Trophoblast cell (in vitro differentiated cells and primary cell): ENCODE measurements around the gene PCDHGB7.
"Not testable (repeated sequence)": the region's sequence is repeated elsewhere in the genome, so short reads cannot be mapped to it uniquely, and the experiment has no call there.

ENCODE experiments used
- DNase-seq, 2 donors: peaks; one replicate each; pipeline ENCODE4 v3.0.0-alpha.2; 2016
- H2AFZ ChIP-seq: 2 replicates; pipeline ENCODE4 v1.6.1; 2013; ENCODE audit warnings: low read length, moderate library complexity, mild to moderate bottlenecking; ENCODE audit not compliant: insufficient read depth, poor library complexity
- H2AK5ac ChIP-seq: 2 replicates; pipeline ENCODE4 v1.6.1; 2013; ENCODE audit warnings: mild to moderate bottlenecking, low read length
- H2BK120ac ChIP-seq: 2 replicates; pipeline ENCODE4 v1.6.1; 2013; ENCODE audit warnings: low read length, mild to moderate bottlenecking, moderate library complexity; ENCODE audit not compliant: insufficient read depth, poor library complexity
- H2BK12ac ChIP-seq: 2 replicates; pipeline ENCODE4 v1.6.1; 2013; ENCODE audit warnings: mild to moderate bottlenecking, low read length, moderate library complexity
- H2BK5ac ChIP-seq: 2 replicates; pipeline ENCODE4 v1.6.1; 2013; ENCODE audit warnings: low read length, low read depth, moderate library complexity, mild to moderate bottlenecking; ENCODE audit not compliant: poor library complexity
- H3K14ac ChIP-seq: 2 replicates; pipeline ENCODE4 v1.6.1; 2013; ENCODE audit warnings: mild to moderate bottlenecking, low read length
- H3K18ac ChIP-seq: 2 replicates; pipeline ENCODE4 v1.6.1; 2013; ENCODE audit warnings: mild to moderate bottlenecking, low read length
- H3K23ac ChIP-seq: 2 replicates; pipeline ENCODE4 v1.6.1; 2013; ENCODE audit warnings: low read length
- H3K27ac ChIP-seq: 2 replicates; pipeline ENCODE4 v1.5.1; 2013; ENCODE audit warnings: low read depth, mild to moderate bottlenecking, inconsistent platforms, low read length, moderate library complexity
- H3K27me3 ChIP-seq: 2 replicates; pipeline ENCODE4 v1.6.1; 2013; ENCODE audit warnings: inconsistent platforms, mild to moderate bottlenecking, low read length, moderate library complexity; ENCODE audit not compliant: insufficient read depth
- H3K36me3 ChIP-seq, 2 experiments: 1 replicate in 1 of 2; 2 replicates in 1 of 2; pipeline ENCODE4 v1.6.1; 2013; ENCODE audit warnings: low read length in 2 of 2, mild to moderate bottlenecking in 2 of 2, moderate library complexity in 1 of 2; ENCODE audit not compliant: insufficient read depth in 2 of 2, control insufficient read depth in 1 of 2
- H3K4ac ChIP-seq: 2 replicates; pipeline ENCODE4 v1.6.1; 2013; ENCODE audit warnings: low read depth, mild to moderate bottlenecking, low read length, moderate library complexity
- H3K4me1 ChIP-seq, 2 experiments: 1 replicate in 1 of 2; 2 replicates in 1 of 2; pipeline ENCODE4 v1.6.1; 2013; ENCODE audit warnings: low read length in 2 of 2, mild to moderate bottlenecking in 2 of 2, moderate library complexity in 1 of 2; ENCODE audit not compliant: insufficient read depth in 2 of 2, control insufficient read depth in 1 of 2
- H3K4me2 ChIP-seq: 2 replicates; pipeline ENCODE4 v1.6.1; 2013; ENCODE audit warnings: inconsistent platforms, mild to moderate bottlenecking, low read length, moderate library complexity
- H3K4me3 ChIP-seq: 2 replicates; pipeline ENCODE4 v1.5.1; 2013; ENCODE audit warnings: mild to moderate bottlenecking, low read depth, low read length, inconsistent platforms
- H3K79me1 ChIP-seq: one replicate; pipeline ENCODE4 v1.6.1; 2013; ENCODE audit warnings: low read length
- H3K79me2 ChIP-seq: 2 replicates; pipeline ENCODE4 v1.6.1; 2013; ENCODE audit warnings: low read length, mild to moderate bottlenecking; ENCODE audit not compliant: control insufficient read depth, insufficient read depth, poor library complexity
- H3K9ac ChIP-seq: 2 replicates; pipeline ENCODE4 v1.6.1; 2013; ENCODE audit warnings: mild to moderate bottlenecking, low read length
- H3K9me3 ChIP-seq: 2 replicates; pipeline ENCODE4 v1.6.1; 2013; ENCODE audit warnings: low read depth, mild to moderate bottlenecking, control low read depth, inconsistent platforms, low read length; ENCODE audit not compliant: insufficient read depth
- H4K12ac ChIP-seq: 2 replicates; pipeline ENCODE4 v1.6.1; 2013; ENCODE audit warnings: low read depth, mild to moderate bottlenecking, low read length, moderate library complexity
- H4K8ac ChIP-seq: 2 replicates; pipeline ENCODE4 v1.6.1; 2013; ENCODE audit warnings: low read depth, mild to moderate bottlenecking, low read length, moderate library complexity
- H4K91ac ChIP-seq: one replicate; pipeline ENCODE4 v1.6.1; 2013; ENCODE audit warnings: low read depth, mild to moderate bottlenecking, low read length, moderate library complexity
- WGBS: extraction: QIAGEN DNeasy Blood & Tissue Kit; methylation state at CpG from one replicate; pipeline ENCODE4 v1.1.7; 2013; ENCODE audit warnings: missing lambda C conversion rate; ENCODE audit not compliant: insufficient read length, insufficient coverage; ENCODE audit errors: extremely low coverage; 5-methylcytosine and 5-hydroxymethylcytosine counted together

PCDHGB7 gene

DNA sequence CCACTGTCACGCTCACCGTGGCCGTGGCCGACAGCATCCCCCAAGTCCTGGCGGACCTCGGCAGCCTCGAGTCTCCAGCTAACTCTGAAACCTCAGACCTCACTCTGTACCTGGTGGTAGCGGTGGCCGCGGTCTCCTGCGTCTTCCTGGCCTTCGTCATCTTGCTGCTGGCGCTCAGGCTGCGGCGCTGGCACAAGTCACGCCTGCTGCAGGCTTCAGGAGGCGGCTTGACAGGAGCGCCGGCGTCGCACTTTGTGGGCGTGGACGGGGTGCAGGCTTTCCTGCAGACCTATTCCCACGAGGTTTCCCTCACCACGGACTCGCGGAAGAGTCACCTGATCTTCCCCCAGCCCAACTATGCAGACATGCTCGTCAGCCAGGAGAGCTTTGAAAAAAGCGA, 15.2 kb downstream of the PCDHGB7 start:
- not testable (repeated sequence) for H3K79me2 ChIP-seq, H3K4ac ChIP-seq, H4K91ac ChIP-seq, H3K14ac ChIP-seq, H3K79me1 ChIP-seq, H2BK12ac ChIP-seq, H3K4me2 ChIP-seq, H2AFZ ChIP-seq, H3K27ac ChIP-seq, H4K12ac ChIP-seq, H4K8ac ChIP-seq, H3K4me1 ChIP-seq, H3K18ac ChIP-seq, H2BK120ac ChIP-seq, H3K4me3 ChIP-seq, DNase-seq, H2BK5ac ChIP-seq, H2AK5ac ChIP-seq, H3K23ac ChIP-seq, H3K27me3 ChIP-seq, H3K9ac ChIP-seq
- peaks cover 24 to 27% of the 10 kb centered on the region in 2 experiments for H3K36me3 ChIP-seq
- no CpG with 5 or more reads among the region's 29 CpGs for WGBS
- H3K9me3 ChIP-seq, result peaks cover 27% of the 10 kb centered on the region

DNA sequence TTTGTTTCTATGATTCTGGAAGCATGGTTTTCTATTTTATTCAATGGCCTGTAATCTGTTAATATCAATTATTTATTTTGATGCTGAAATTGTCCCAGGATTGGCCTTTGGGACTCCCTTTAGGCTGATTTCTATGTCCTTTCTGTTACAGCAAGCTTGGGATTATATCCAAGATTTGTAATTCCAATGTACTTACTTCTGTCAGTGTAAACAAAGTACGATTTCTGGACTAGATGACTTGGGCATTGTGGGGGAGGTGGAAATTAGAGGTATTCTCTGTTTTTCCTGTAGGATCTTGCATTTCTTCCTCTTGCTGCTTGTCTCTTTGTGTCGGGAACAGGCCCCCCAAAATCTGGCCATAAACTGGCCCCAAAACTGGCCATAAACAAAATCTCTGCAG, 16.5 kb downstream of the PCDHGB7 start:
- Histone ChIP-seq H4K91ac (no peak overlapping the region), H3K4me2 (no peak overlapping the region), H4K8ac (no peak overlapping the region), H3K36me3 (peaks cover 19 to 21% of the 10 kb centered on the region in 2 experiments), H4K12ac (no peak overlapping the region), H3K27me3 (no peaks in the 10 kb centered on the region), H3K27ac (no peak overlapping the region), H2AK5ac (no peak overlapping the region), H3K79me1 (no peaks in the 10 kb centered on the region), H2BK5ac (no peak overlapping the region), H2AFZ (no peak overlapping the region), H3K23ac (no peak overlapping the region), H3K4me3 (no peak overlapping the region), H2BK120ac (no peak overlapping the region), H3K4me1 (peaks cover 0 to 2% of the 10 kb centered on the region in 2 experiments), H3K9ac (no peak overlapping the region), H2BK12ac (no peak overlapping the region), H3K79me2 (no peaks in the 10 kb centered on the region), H3K4ac (no peak overlapping the region), H3K9me3 (peaks cover 22% of the 10 kb centered on the region), H3K18ac (no peak overlapping the region), H3K14ac (no peak overlapping the region)
- no CpG with 5 or more reads among the region's 2 CpGs for WGBS
- DNase-seq, result no peak

DNA sequence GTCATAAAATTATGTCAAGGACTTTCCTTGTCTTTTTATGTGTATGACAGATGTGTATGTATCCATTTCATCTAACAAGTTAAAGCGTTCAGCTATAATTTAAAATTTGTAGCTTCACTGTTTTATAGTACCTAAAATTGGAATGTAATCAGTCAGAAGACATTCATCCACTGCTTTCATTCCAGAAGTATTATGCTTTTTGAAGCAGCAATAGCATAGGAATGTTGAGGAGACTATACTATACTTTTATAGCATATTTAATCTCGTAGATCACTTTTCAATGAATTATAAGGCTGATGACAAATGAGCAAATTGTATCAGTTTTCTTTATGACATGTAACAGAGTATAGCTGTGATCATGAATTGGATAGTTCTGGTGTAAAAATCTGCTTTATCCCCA, 19.7 kb downstream of the PCDHGB7 start:
- no peak overlapping the region for H2AK5ac ChIP-seq
- H3K14ac ChIP-seq, result no peak overlapping the region
- H4K91ac ChIP-seq, result no peak overlapping the region
- no peak overlapping the region for H3K4me3 ChIP-seq
- no peak overlapping the region for H3K18ac ChIP-seq
- H3K36me3 ChIP-seq, result peaks cover 11% of the 10 kb centered on the region in 2 experiments
- peaks cover 8% of the 10 kb centered on the region for H3K9me3 ChIP-seq
- no peak overlapping the region for H2BK5ac ChIP-seq
- H2BK120ac ChIP-seq, result no peak overlapping the region
- H3K9ac ChIP-seq, result no peak overlapping the region
- H3K23ac ChIP-seq, result no peak overlapping the region
- H3K27me3 ChIP-seq, result no peaks in the 10 kb centered on the region
- no peaks in the 10 kb centered on the region for H3K79me2 ChIP-seq
- no CpG with 5 or more reads among the region's 2 CpGs for WGBS
- H3K4ac ChIP-seq, result no peak overlapping the region
- H2AFZ ChIP-seq, result no peak overlapping the region
- no peak overlapping the region for H3K27ac ChIP-seq
- H3K79me1 ChIP-seq, result no peaks in the 10 kb centered on the region
- no peak for DNase-seq
- no peak overlapping the region for H4K12ac ChIP-seq
- H3K4me1 ChIP-seq, result peaks cover 3 to 5% of the 10 kb centered on the region in 2 experiments
- H4K8ac ChIP-seq, result no peak overlapping the region
- no peak overlapping the region for H2BK12ac ChIP-seq
- no peak overlapping the region for H3K4me2 ChIP-seq

DNA sequence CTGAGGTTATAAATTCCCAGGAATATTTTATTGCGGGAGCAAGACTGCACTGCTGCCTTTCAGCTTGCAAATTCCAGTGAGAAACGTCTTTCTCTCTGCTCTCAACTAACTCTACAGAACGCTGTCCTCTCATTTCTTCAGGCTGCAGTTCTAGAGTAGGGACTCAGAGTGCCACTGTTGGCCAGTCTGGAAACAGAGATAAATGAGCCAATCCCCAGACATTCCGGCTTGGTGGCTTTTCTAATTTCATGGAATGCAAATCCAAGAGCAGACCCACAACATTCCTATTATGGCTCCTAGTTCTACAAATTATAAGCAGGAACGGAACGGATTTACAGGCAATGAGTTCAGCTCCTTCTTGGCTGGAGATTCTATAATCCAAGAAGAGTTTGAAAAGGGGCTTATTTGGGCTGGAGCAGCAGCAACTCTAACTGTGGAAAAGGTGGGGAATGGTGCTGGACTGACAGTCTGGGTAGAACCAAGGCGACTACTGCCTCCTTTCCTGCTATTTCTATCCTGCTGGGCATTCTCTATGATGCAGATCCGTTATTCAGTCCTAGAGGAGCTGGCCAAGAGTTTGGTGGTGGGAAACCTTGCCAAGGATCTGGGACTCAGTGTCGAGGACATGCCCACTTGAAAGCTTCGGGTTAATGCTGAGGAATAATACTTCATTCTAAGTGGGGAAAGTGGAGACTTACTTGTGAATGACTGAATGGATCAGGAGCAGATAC, 22.1 kb downstream of the PCDHGB7 start:
- no peak overlapping the region for H2BK5ac ChIP-seq
- H2BK120ac ChIP-seq, result no peak overlapping the region
- H3K18ac ChIP-seq, result no peak overlapping the region
- H3K27ac ChIP-seq, result no peak overlapping the region
- H3K79me2 ChIP-seq, result no peaks in the 10 kb centered on the region
- no peaks in the 10 kb centered on the region for H3K79me1 ChIP-seq
- H3K36me3 ChIP-seq, result peaks cover 8 to 10% of the 10 kb centered on the region in 2 experiments
- H2AK5ac ChIP-seq, result no peak overlapping the region
- H4K91ac ChIP-seq, result no peak overlapping the region
- H3K4me2 ChIP-seq, result peak overlapping the region; percentile 3
- no peak overlapping the region for H3K4me3 ChIP-seq
- peak; percentile 37 to 64 for DNase-seq
- no peak overlapping the region for H2AFZ ChIP-seq
- peaks cover 3% of the 10 kb centered on the region for H3K9me3 ChIP-seq
- H3K4ac ChIP-seq, result no peak overlapping the region
- no peak overlapping the region for H3K9ac ChIP-seq
- H4K12ac ChIP-seq, result no peak overlapping the region
- H3K23ac ChIP-seq, result no peak overlapping the region
- peaks cover 3 to 5% of the 10 kb centered on the region in 2 experiments for H3K4me1 ChIP-seq
- no peak overlapping the region for H4K8ac ChIP-seq
- WGBS, result no CpG with 5 or more reads among the region's 10 CpGs
- no peak overlapping the region for H2BK12ac ChIP-seq
- H3K14ac ChIP-seq, result no peak overlapping the region
- no peaks in the 10 kb centered on the region for H3K27me3 ChIP-seq
